GM18873 (cell line): ENCODE results near the gene PBX3.
A peak's percentile ranks its signal among the peaks of the same experiment; 100 is the strongest.

ENCODE experiments used
- ATAC-seq: cut with Tn5 transposase; IDR thresholded peaks from one replicate; pipeline ENCODE4 v1.9.1; 2021; ENCODE audit warnings: mild to moderate bottlenecking, moderate library complexity, moderate number of reproducible peaks; ENCODE audit not compliant: unreplicated experiment, low FRiP score

PBX3 gene

GRCh38 chr9:125747053-125747764 is at the start of gene PBX3:
TSS of gene PBX3 (plus strand) at chr9:125747373.
- ATAC-seq = no peak

- no peak for ATAC-seq
Observed at GRCh38 chr9:125699870-125700269, 47.3 kb upstream of the PBX3 start.

- ATAC-seq = peak; percentile 72
Observed at GRCh38 chr9:125700791-125701190, 46.4 kb upstream of the PBX3 start.

GRCh38 chr9:125701351-125701750 is 45.8 kb upstream of the PBX3 start:
- no peak for ATAC-seq

GRCh38 chr9:125703662-125704061 is 43.5 kb upstream of the PBX3 start:
- ATAC-seq = no peak

- ATAC-seq = no peak
Observed at GRCh38 chr9:125705893-125706292, 41.3 kb upstream of the PBX3 start.

- ATAC-seq = peak; percentile 87
Observed at GRCh38 chr9:125706651-125707471, 40.3 kb upstream of the PBX3 start, which contains the start of gene MAPKAP1. TSS of gene MAPKAP1 (minus strand) at chr9:125707208. CDS start at chr9:125672574, 34,634 bp downstream.

GRCh38 chr9:125707472-125707804 is 39.7 kb upstream of the PBX3 start:
- ATAC-seq = no peak

GRCh38 chr9:125726456-125727132 is 20.6 kb upstream of the PBX3 start:
- ATAC-seq = no peak

- ATAC-seq = no peak
Observed at GRCh38 chr9:125730168-125730567, 17.0 kb upstream of the PBX3 start.

GRCh38 chr9:125732562-125732961 is 14.6 kb upstream of the PBX3 start:
- no peak for ATAC-seq

GRCh38 chr9:125739436-125739835 is 7.7 kb upstream of the PBX3 start:
- no peak for ATAC-seq

- ATAC-seq = no peak
Observed at GRCh38 chr9:125742657-125743056, 4.5 kb upstream of the PBX3 start.

- no peak for ATAC-seq
Observed at GRCh38 chr9:125743682-125744428, 3.3 kb upstream of the PBX3 start.

- no peak for ATAC-seq
Observed at GRCh38 chr9:125744616-125745015, 2.6 kb upstream of the PBX3 start.

GRCh38 chr9:125745018-125745417 is 2.2 kb upstream of the PBX3 start:
- ATAC-seq = no peak

- ATAC-seq = no peak
Observed at GRCh38 chr9:125745682-125746016, 1.5 kb upstream of the PBX3 start.

GRCh38 chr9:125746017-125746773 is 978 bp upstream of the PBX3 start:
- peak; percentile 70 for ATAC-seq

GRCh38 chr9:125746774-125747052 is 460 bp upstream of the PBX3 start:
- ATAC-seq = no peak

GRCh38 chr9:125747765-125748445 is 732 bp downstream of the PBX3 start:
- no peak for ATAC-seq
